Esophagus squamous epithelium (tissue), 5 donors: ENCODE results near the gene KRTAP10-9. TPM values are rescaled to one million over a fixed set of nuclear protein-coding genes. Genes with fewer than 3 reads are reported as not detected.

Experiments used
- DNase-seq: peaks from one replicate; lab custom pipeline; 2025; lab: John Stamatoyannopoulos, UW
- H3K27ac ChIP-seq, 4 donors: fragments of 200-600 bp; sonication (generic); one replicate each; pipeline ENCODE4 v1.5.1; 2016 to 2019; ENCODE audit warnings: mild to moderate bottlenecking in 1 of 4
- H3K27me3 ChIP-seq, 4 donors: fragments of 200-600 bp; sonication (generic); 1 replicate in 3 of 4; 2 replicates in 1 of 4; pipeline versions ENCODE4 v1.5.1 to v1.6.0; 2017 to 2021; ENCODE audit warnings: antibody characterized with exemption in 1 of 4
- H3K36me3 ChIP-seq, 3 donors: fragments of 200-600 bp; sonication (generic); one replicate each; pipeline ENCODE4 v1.5.1; 2016 to 2019
- H3K4me1 ChIP-seq, 3 donors: fragments of 200-600 bp; sonication (generic); one replicate each; pipeline ENCODE4 v1.5.1; 2017 to 2019
- H3K4me3 ChIP-seq, 4 donors: fragments of 200-600 bp; sonication (generic); 1 replicate in 3 of 4; 2 replicates in 1 of 4; pipeline ENCODE4 v1.5.1; 2016 to 2019; ENCODE audit warnings: mild to moderate bottlenecking in 2 of 4, moderate library complexity in 1 of 4
- H3K9me3 ChIP-seq, 3 donors: fragments of 200-600 bp; sonication (generic); one replicate each; pipeline ENCODE4 v1.5.1; 2016 to 2019
- CTCF ChIP-seq, 6 experiments: fragments of 450-650 bp in 4 of 6; fragments of 200-600 bp in 2 of 6; sonication (generic) in 2 of 6; IDR thresholded peaks; one replicate each; pipeline ENCODE4 v1.5.1; 2016 to 2019; ENCODE audit warnings: antibody characterized with exemption in 6 of 6, mild to moderate bottlenecking in 4 of 6, moderate library complexity in 4 of 6
- POLR2A ChIP-seq, 4 donors: fragments of 450-650 bp; IDR thresholded peaks; one replicate each; pipeline ENCODE4 v1.6.1; 2017; ENCODE audit warnings: antibody characterized with exemption in 4 of 4, mild to moderate bottlenecking in 4 of 4, moderate library complexity in 3 of 4
- WGBS, 2 donors: methylation state at CpG; one replicate each; pipeline ENCODE4 v1.1.5; 2018; 5-methylcytosine and 5-hydroxymethylcytosine counted together
- intact Hi-C: fragments of 100-400 bp; cut with DNase I; formaldehyde crosslinking; loops from one replicate; pipeline ENCODE4 v1.15.0; 2022
- total RNA-seq, 4 donors: library from RNA; depleted of rRNA; stranded (reverse); fragments of >200 nt; gene quantifications; one replicate each; pipeline ENCODE4 v1.1.0, GENCODE V29; 2016
- donor health status: DM: yes; HTN: yes; CAD: no.

The KRTAP10-9 gene
- total RNA-seq, 4 donors from 2014 or later: not detected

GRCh38 chr21:44677881-44678280, 51.0 kb downstream of the KRTAP10-9 start:
- H3K27ac ChIP-seq: no peak overlapping the region
- no peaks in the 10 kb centered on the region for H3K36me3 ChIP-seq
- no peak for TF ChIP-seq CTCF (IDR thresholded peaks at IDR 0.05)
- no peak for TF ChIP-seq POLR2A (IDR thresholded peaks at IDR 0.05)
- WGBS, 2 donors: 91 to 92% methylated on average over 11 to 13 of the region's 13 CpGs
- no peak overlapping the region for H3K4me3 ChIP-seq
- peaks cover 0 to 7% (median under 1%) of the 10 kb centered on the region in 3 donors for H3K9me3 ChIP-seq
- DNase-seq: no peak
- intact Hi-C loops: no loop called here
- peaks cover 0 to 15% (median 0%) of the 10 kb centered on the region in 4 donors for H3K27me3 ChIP-seq
- no peaks in the 10 kb centered on the region for H3K4me1 ChIP-seq

Other genes with a start within 250 kb of the KRTAP10-9 start
- gene LRRC3, start 171.6 kb upstream of the KRTAP10-9 start, total RNA-seq: 1 to 10 TPM in 2 of 4 donors, under 1 TPM in 2; 0.57 to 2.9 (median 1.1) TPM
- gene KRTAP10-1, start 86.9 kb upstream of the KRTAP10-9 start, total RNA-seq: not detected
- gene KRTAP10-2, start 75.6 kb upstream of the KRTAP10-9 start, total RNA-seq: not detected
- gene KRTAP10-3, start 68.3 kb upstream of the KRTAP10-9 start, total RNA-seq: not detected
- not detected for gene KRTAP10-4, start 53.4 kb upstream of the KRTAP10-9 start, total RNA-seq
- not detected for gene KRTAP10-5, start 46.5 kb upstream of the KRTAP10-9 start, total RNA-seq
- gene KRTAP10-6, start 34.6 kb upstream of the KRTAP10-9 start, total RNA-seq: not detected
- gene KRTAP10-7, start 26.5 kb upstream of the KRTAP10-9 start, total RNA-seq: not detected
- not detected for gene KRTAP10-8, start 15.0 kb upstream of the KRTAP10-9 start, total RNA-seq
- gene KRTAP10-10, start 10.3 kb downstream of the KRTAP10-9 start, total RNA-seq: not detected
- not detected for gene KRTAP10-11, start 19.3 kb downstream of the KRTAP10-9 start, total RNA-seq
- gene KRTAP12-4, start 27.6 kb downstream of the KRTAP10-9 start, total RNA-seq: not detected
- not detected for gene KRTAP12-3, start 30.8 kb downstream of the KRTAP10-9 start, total RNA-seq
- not detected for gene KRTAP12-2, start 39.8 kb downstream of the KRTAP10-9 start, total RNA-seq
- gene KRTAP12-1, start 55.1 kb downstream of the KRTAP10-9 start, total RNA-seq: not detected
- not detected for gene KRTAP10-12, start 70.1 kb downstream of the KRTAP10-9 start, total RNA-seq
- not detected for gene TSPEAR, start 84.5 kb downstream of the KRTAP10-9 start, total RNA-seq
- gene UBE2G2, start 174.7 kb downstream of the KRTAP10-9 start, total RNA-seq: 10 to 100 TPM; 27.9 to 70.0 (median 51.1) TPM
- gene SUMO3, start 191.0 kb downstream of the KRTAP10-9 start, total RNA-seq: 10 to 100 TPM; 22.9 to 55.0 (median 46.5) TPM
- gene PTTG1IP, start 246.6 kb downstream of the KRTAP10-9 start, total RNA-seq: 100 to 1,000 TPM in 3 of 4 donors, 10 to 100 TPM in 1; 83.1 to 132 (median 114) TPM